HG02678 (cell line): ENCODE data around the gene ULBP1.
"Not testable (repeated sequence)": the region's sequence is repeated elsewhere in the genome, so short reads cannot be mapped to it uniquely, and the experiment has no call there.

Source experiments
- ATAC-seq: cut with Tn5 transposase; IDR thresholded peaks from one replicate; pipeline ENCODE4 v1.9.1; 2021; ENCODE audit warnings: mild to moderate bottlenecking, moderate library complexity; ENCODE audit not compliant: unreplicated experiment

Gene ULBP1

GRCh38 chr6:149933036-149933435 lies 30.7 kb upstream of the ULBP1 start:
- no peak for ATAC-seq

GRCh38 chr6:149933461-149933860 lies 30.3 kb upstream of the ULBP1 start:
- ATAC-seq, result no peak

- ATAC-seq, result no peak
These were observed 29.2 kb upstream of the ULBP1 start for GRCh38 chr6:149934249-149935156.

GRCh38 chr6:149935246-149935645 lies 28.5 kb upstream of the ULBP1 start:
- ATAC-seq, result no peak

GRCh38 chr6:149935668-149936067 lies 28.1 kb upstream of the ULBP1 start:
- no peak for ATAC-seq

GRCh38 chr6:149936743-149937142 lies 27.0 kb upstream of the ULBP1 start:
- ATAC-seq, result no peak

- not testable (repeated sequence) for ATAC-seq
These were observed 25.7 kb upstream of the ULBP1 start for GRCh38 chr6:149938013-149938570.

GRCh38 chr6:149938571-149939355 lies 25.0 kb upstream of the ULBP1 start:
- ATAC-seq, result peak; percentile 78

- ATAC-seq, result no peak
These were observed 24.4 kb upstream of the ULBP1 start for GRCh38 chr6:149939356-149939648.

GRCh38 chr6:149939909-149940671 lies 23.7 kb upstream of the ULBP1 start:
- ATAC-seq, result no peak

- ATAC-seq, result no peak
These were observed 23.1 kb upstream of the ULBP1 start for GRCh38 chr6:149940672-149940982.

GRCh38 chr6:149941583-149942460 lies 21.9 kb upstream of the ULBP1 start, which contains the start of gene ULBP2:
ULBP2 (plus strand) TSS chr6:149942014; CDS start chr6:149942073, 59 bp downstream.
- ATAC-seq, result no peak

- ATAC-seq, result no peak
These were observed 21.3 kb upstream of the ULBP1 start for GRCh38 chr6:149942461-149942829.

- not testable (repeated sequence) for ATAC-seq
These were observed 20.4 kb upstream of the ULBP1 start for GRCh38 chr6:149943321-149943720.

GRCh38 chr6:149945276-149945675 lies 18.5 kb upstream of the ULBP1 start:
- ATAC-seq, result not testable (repeated sequence)

GRCh38 chr6:149946631-149947030 lies 17.1 kb upstream of the ULBP1 start:
- ATAC-seq, result not testable (repeated sequence)

GRCh38 chr6:149947533-149947932 lies 16.2 kb upstream of the ULBP1 start:
- ATAC-seq, result not testable (repeated sequence)

- no peak for ATAC-seq
These were observed 15.7 kb upstream of the ULBP1 start for GRCh38 chr6:149948011-149948410.

- ATAC-seq, result no peak
These were observed 15.1 kb upstream of the ULBP1 start for GRCh38 chr6:149948616-149949015.

- ATAC-seq, result no peak
These were observed 13.3 kb upstream of the ULBP1 start for GRCh38 chr6:149950423-149950822.
